A549 treated with ZK216348 at 1 μM for 4 hours (cell line): ENCODE measurements around the gene SARS1. TPM values are rescaled to one million over a fixed set of nuclear protein-coding genes. Genes with fewer than 3 reads are reported as not detected.

Experiments used
- total RNA-seq: library from RNA; stranded (reverse); fragments of 200-300 nt; extraction: Qiagen RNA extraction; gene quantifications from 5 replicates; pipeline ENCODE4 v1.2.3, GENCODE V29; 2022; ENCODE audit warnings: low read depth

Gene SARS1, protein sequence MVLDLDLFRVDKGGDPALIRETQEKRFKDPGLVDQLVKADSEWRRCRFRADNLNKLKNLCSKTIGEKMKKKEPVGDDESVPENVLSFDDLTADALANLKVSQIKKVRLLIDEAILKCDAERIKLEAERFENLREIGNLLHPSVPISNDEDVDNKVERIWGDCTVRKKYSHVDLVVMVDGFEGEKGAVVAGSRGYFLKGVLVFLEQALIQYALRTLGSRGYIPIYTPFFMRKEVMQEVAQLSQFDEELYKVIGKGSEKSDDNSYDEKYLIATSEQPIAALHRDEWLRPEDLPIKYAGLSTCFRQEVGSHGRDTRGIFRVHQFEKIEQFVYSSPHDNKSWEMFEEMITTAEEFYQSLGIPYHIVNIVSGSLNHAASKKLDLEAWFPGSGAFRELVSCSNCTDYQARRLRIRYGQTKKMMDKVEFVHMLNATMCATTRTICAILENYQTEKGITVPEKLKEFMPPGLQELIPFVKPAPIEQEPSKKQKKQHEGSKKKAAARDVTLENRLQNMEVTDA
- total RNA-seq, result 89.7 to 104 TPM (median 97.2 TPM) in 5 replicates

DNA sequence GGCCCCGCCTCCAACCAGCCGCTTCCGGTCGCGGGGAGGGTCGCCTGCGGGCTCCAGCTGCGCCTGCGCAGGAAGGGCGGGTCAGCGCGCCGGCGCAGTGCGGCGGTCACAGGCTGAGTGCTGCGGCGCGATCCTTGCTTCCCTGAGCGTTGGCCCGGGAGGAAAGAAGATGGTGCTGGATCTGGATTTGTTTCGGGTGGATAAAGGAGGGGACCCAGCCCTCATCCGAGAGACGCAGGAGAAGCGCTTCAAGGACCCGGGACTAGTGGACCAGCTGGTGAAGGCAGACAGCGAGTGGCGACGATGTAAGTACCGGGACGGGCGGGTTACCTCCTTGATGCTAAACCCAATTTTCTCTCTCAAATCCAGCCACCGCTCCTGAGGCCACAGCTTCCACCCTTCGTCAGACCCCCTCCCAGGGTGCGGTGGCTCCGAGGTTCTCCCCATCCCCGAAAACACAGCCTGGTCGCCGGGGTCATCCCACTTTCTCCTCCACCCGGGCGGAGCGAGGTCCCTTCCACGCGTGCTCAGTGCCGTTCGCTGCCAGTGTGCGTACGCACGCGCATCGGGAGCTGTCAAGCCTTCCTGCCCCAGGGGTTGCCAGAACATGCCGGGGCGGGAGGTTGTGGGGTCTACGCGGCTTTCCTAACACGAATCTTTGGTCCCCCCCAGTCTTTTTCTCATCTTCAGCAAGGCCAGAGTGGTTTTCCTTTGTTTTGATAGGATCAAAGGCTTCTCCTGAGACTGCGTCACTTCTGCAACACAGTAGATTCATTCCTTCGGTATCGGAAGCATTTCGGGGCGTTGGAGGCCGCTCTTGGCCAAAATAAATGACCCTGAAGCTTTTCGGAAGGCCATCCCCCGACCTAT, at the start of gene SARS1:
Gene SARS1, plus strand, starts transcription at position 95 of the 870 bp plus-strand sequence. Its CDS starts 75 bp downstream, at position 170.

GRCh38 chr1:109248797-109249629, 35.3 kb downstream of the SARS1 start, which contains the start of gene CELSR2:
CELSR2 (plus strand) TSS chr1:109249539; CDS start chr1:109250080, 541 bp downstream.

DNA sequence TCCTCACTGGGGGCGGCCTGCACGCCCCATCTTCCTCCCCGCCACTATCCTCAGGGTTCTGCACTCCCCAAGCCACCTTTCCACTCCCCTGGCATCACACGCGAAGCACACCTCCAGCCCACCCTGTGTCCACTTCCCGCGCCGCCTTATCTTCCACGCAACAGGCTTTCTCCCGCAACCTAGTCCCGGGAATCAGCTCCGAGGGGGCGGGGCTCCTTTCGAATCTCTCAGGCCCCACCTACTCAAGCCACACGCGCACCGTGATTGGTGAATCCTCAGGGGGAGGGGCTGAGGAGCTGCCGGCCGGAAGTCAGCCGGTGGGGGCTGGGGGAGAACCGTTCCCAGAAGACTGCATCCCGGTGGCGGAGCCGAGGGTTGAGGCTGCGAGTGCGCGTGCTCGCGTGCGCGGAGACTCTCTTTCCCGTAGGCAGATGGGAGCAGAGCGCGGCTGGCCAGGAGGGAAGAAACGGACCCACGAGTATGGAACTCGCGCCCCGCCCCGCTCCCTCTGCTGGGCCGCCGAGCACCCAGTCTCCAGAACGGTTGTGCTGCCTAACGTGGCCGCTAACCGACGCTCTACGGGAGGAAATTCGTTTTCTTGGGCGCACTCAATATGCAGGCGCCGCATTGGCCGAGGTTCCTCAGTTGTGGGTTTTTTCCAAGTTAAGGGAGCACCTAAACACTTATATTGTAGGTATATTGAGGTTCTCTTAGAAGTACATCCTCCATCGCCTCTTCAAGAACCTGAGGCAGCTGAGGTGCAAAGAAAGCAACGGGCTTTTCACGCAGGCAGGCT, 69.4 kb downstream of the SARS1 start, which contains the start of gene PSRC1:
Gene PSRC1, minus strand, starts transcription at position 194 of the 796 bp plus-strand sequence.

Other genes with a start within 250 kb of the SARS1 start
- 5.3 to 8.6 TPM (median 8.3 TPM) in 5 replicates for gene WDR47, start 171.8 kb upstream of the SARS1 start, total RNA-seq
- 15.7 to 41.3 TPM (median 25.5 TPM) in 5 replicates for gene TAF13, start 137.9 kb upstream of the SARS1 start, total RNA-seq
- gene TMEM167B, start 123.2 kb upstream of the SARS1 start, total RNA-seq, result 7.4 to 11.3 TPM (median 8.3 TPM) in 5 replicates
- gene ELAPOR1, start 99.8 kb upstream of the SARS1 start, total RNA-seq, result 0.38 to 0.87 TPM (median 0.52 TPM) in 5 replicates
- gene CELSR2, start 35.6 kb downstream of the SARS1 start, total RNA-seq, result 2.8 to 6.6 TPM (median 5.5 TPM) in 5 replicates
- gene PSRC1, start 69.2 kb downstream of the SARS1 start, total RNA-seq, result 16.1 to 25.4 TPM (median 24.0 TPM) in 5 replicates
- gene MYBPHL, start 93.1 kb downstream of the SARS1 start, total RNA-seq, result not detected in 5 replicates
- 3.0 to 4.9 TPM (median 3.9 TPM) in 5 replicates for gene SORT1, start 184.0 kb downstream of the SARS1 start, total RNA-seq
- 100 to 110 TPM (median 104 TPM) in 5 replicates for gene PSMA5, start 212.5 kb downstream of the SARS1 start, total RNA-seq